GM18507 (cell line): ENCODE data around the gene CCDC197.

Source experiments
- DNase-seq: peaks from one replicate; pipeline ENCODE4 v3.0.0; 2011; ENCODE audit warnings: low read depth; ENCODE audit not compliant: insufficient read length; ENCODE audit errors: extremely low spot score
- FAIRE-seq: peaks from 2 replicates; lab custom pipeline; 2011; peaks lifted over from hg19 to GRCh38; lab: Jason Lieb, UNC

CCDC197 gene

GRCh38 chr14:93997082-93997481 lies at the start of gene CCDC197:
Gene CCDC197 (plus strand): TSS chr14:93997301. CDS start chr14:93998132, 831 bp downstream.
- DNase-seq (no peak), FAIRE-seq (no peak)

GRCh38 chr14:93949511-93950075 lies 47.5 kb upstream of the CCDC197 start:
- FAIRE-seq: no peak
- no peak for DNase-seq

- DNase-seq (no peak), FAIRE-seq (no peak)
Measured at GRCh38 chr14:93950948-93951634, 46.0 kb upstream of the CCDC197 start.

- FAIRE-seq: no peak
- no peak for DNase-seq
Measured at GRCh38 chr14:93951635-93952540, 45.2 kb upstream of the CCDC197 start.

- FAIRE-seq: no peak
- no peak for DNase-seq
Measured at GRCh38 chr14:93952829-93953228, 44.3 kb upstream of the CCDC197 start.

- DNase-seq (no peak), FAIRE-seq (no peak)
Measured at GRCh38 chr14:93953263-93953662, 43.8 kb upstream of the CCDC197 start.

GRCh38 chr14:93953739-93954515 lies 43.2 kb upstream of the CCDC197 start:
- DNase-seq (no peak), FAIRE-seq (no peak)

- FAIRE-seq: no peak
- no peak for DNase-seq
Measured at GRCh38 chr14:93954516-93954830, 42.6 kb upstream of the CCDC197 start.

- no peak for DNase-seq
- FAIRE-seq: peak; percentile 91
Measured at GRCh38 chr14:93954900-93955849, 41.9 kb upstream of the CCDC197 start.

- no peak for FAIRE-seq
- DNase-seq: no peak
Measured at GRCh38 chr14:93955850-93956481, 41.1 kb upstream of the CCDC197 start.

- FAIRE-seq (peak; percentile 64), DNase-seq (no peak)
Measured at GRCh38 chr14:93956514-93957332, 40.4 kb upstream of the CCDC197 start.

GRCh38 chr14:93957333-93957710 lies 39.8 kb upstream of the CCDC197 start:
- DNase-seq: no peak
- FAIRE-seq: no peak

GRCh38 chr14:93957751-93958566 lies 39.1 kb upstream of the CCDC197 start:
- DNase-seq: no peak
- no peak for FAIRE-seq

GRCh38 chr14:93958567-93959238 lies 38.4 kb upstream of the CCDC197 start:
- no peak for FAIRE-seq
- DNase-seq: no peak

GRCh38 chr14:93959239-93960107 lies 37.6 kb upstream of the CCDC197 start:
- DNase-seq: peak; percentile 81

More at GRCh38 chr14:93959239-93960107, 37.6 kb upstream of the CCDC197 start:
- FAIRE-seq: peak; percentile 99
